Measurements from ENCODE around the gene EFNA4.

GRCh38 chr1:155076371-155076770 is 12.8 kb downstream of the EFNA4 start:
- TF ChIP-seq, protein P1, sequence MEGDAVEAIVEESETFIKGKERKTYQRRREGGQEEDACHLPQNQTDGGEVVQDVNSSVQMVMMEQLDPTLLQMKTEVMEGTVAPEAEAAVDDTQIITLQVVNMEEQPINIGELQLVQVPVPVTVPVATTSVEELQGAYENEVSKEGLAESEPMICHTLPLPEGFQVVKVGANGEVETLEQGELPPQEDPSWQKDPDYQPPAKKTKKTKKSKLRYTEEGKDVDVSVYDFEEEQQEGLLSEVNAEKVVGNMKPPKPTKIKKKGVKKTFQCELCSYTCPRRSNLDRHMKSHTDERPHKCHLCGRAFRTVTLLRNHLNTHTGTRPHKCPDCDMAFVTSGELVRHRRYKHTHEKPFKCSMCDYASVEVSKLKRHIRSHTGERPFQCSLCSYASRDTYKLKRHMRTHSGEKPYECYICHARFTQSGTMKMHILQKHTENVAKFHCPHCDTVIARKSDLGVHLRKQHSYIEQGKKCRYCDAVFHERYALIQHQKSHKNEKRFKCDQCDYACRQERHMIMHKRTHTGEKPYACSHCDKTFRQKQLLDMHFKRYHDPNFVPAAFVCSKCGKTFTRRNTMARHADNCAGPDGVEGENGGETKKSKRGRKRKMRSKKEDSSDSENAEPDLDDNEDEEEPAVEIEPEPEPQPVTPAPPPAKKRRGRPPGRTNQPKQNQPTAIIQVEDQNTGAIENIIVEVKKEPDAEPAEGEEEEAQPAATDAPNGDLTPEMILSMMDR (IDR thresholded peaks at IDR 0.05; ENCODE audit: low read depth, low read length, poor library complexity, severe bottlenecking): no peak
- no peak for TF ChIP-seq EZH2phosphoT487 (IDR thresholded peaks at IDR 0.05; ENCODE audit: borderline replicate concordance, low read length)
